Daoy (cell line): ENCODE data around the gene UBP1. TPM values are rescaled to one million over a fixed set of nuclear protein-coding genes. Genes with fewer than 3 reads are reported as not detected.
"Not testable (repeated sequence)": the region's sequence is repeated elsewhere in the genome, so short reads cannot be mapped to it uniquely, and the experiment has no call there.

Experiments
- DNase-seq: peaks from one replicate; pipeline ENCODE4 v3.0.0-alpha.2; 2015; ENCODE audit warnings: low read depth
- total RNA-seq: library from RNA; depleted of rRNA; stranded (reverse); fragments of >200 nt; shearing (Covaris generic); gene quantifications from 2 replicates; pipeline ENCODE4 v1.2.3, GENCODE V29; 2014

UBP1 gene
- total RNA-seq, 1 experiment from 2014 or later: 19.8 TPM

DNA sequence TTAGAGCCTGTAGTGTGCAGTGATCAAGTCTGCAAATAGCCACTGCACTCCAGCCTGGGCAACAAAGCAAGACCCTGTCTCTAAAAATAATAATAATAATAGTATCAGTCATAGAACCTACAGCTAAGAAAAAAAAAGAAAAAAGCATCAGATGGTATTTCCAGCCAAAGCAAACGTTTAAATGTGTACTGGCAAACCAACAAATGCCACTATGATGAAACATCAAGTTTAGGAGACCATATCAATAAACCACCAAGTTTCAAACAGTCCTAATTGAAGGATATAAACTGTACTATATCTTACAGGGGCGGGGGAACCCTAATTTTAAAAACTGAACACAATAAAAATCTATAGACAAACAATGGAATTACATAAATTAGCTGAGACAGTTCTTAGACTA, 6.4 kb downstream of the UBP1 start:
- DNase-seq: no peak

DNA sequence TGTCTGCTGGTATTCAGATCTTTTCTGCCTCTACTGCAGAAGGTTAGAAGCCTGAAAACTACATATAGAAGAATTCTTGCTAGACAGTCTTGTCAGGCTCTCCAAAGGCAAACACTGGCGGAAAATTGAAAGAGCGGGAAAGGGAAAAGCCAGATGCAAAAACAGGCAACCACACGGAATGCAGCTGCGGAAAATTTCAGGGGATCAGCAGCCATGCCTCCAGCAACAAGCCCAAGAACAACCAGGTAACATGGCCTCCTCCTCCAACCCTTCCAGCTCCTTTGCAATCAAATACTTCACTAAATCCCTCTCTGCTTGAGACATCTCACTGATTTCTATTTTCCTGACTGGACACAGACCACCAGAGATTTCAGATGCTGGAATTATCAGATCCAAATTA, 9.6 kb downstream of the UBP1 start:
- DNase-seq: no peak

GRCh38 chr3:33430061-33430460, 10.1 kb downstream of the UBP1 start:
- DNase-seq: no peak

GRCh38 chr3:33429306-33429705, 10.9 kb downstream of the UBP1 start:
- not testable (repeated sequence) for DNase-seq

DNA sequence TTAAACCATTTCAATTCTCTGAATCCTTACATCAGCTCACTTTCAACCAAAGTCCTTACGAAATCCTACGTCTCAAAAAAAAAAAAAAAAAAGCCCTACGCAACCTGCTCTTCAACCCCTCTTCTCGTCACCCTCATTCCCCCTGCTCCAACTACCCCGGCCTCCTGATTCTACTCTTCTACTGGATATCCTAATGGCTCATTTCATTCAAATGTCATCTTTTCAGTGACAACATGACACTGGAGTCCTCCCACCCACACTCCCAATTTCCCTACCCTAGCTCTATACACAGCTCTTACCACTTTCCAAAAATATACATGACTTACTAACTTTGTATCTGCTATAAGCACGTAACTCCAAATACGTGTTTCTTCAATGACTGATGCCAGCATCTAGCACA, 11.5 kb downstream of the UBP1 start:
- DNase-seq: no peak

- DNase-seq: peak; percentile 41
Observed at GRCh38 chr3:33426630-33427317, 13.4 kb downstream of the UBP1 start.

- DNase-seq: no peak
Observed at GRCh38 chr3:33426068-33426467, 14.1 kb downstream of the UBP1 start.

DNA sequence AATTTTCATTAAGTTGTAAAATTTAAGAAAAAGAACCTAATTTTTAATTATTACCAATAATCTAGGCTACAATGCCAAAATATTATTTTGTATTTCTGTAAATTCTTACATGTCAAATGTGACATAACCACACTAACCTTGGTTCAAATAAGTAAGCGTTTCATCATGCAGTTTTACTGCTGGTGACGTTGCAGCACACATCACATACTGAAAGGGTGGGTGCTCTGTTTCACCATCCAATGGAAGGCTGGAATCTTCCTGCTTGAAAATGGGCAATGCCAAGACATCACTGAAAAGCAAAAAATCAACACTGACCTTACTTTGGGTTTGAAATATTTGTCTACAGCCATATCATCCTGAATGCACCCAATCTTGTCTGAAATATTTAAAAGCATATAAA, 14.8 kb downstream of the UBP1 start:
- DNase-seq: no peak

DNA sequence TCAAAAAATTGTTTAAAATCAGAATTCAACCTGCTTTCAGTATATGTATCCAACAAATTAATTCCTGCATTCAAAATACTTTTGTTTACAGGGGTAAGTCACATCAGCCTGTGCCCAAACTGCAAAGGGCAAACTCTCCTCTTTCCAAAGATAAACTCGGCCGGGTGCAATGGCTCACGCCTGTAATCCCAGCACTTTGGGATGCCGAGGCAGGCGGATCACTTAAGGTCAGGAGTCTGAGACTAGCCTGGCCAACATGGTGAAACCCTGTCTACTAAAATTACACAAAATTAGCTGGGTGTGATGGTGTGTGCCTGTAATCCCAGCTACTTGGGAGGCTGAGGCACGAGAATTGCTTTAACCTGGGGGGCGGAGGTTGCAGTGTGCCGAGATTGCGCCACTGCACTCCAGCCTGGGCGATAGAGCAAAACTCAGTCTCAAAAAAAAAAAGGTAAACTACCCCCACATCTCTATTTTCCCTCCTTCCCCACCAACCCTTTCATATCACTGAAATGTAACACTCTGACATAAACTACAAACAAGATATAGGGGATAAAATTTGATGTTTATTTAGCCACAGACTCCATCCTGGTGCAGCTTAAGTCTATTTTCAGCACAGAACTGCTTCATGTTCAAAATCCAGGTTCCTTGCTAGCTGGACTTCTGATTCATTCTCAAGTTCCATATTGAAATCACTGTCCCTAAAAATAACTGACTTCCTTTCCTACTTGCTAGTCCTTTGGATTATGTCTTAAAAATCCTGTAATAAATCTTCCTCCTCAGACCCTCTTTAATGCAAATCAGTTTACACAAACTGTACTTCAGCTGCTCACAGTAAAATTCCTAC, 15.4 kb downstream of the UBP1 start:
- no peak for DNase-seq

DNA sequence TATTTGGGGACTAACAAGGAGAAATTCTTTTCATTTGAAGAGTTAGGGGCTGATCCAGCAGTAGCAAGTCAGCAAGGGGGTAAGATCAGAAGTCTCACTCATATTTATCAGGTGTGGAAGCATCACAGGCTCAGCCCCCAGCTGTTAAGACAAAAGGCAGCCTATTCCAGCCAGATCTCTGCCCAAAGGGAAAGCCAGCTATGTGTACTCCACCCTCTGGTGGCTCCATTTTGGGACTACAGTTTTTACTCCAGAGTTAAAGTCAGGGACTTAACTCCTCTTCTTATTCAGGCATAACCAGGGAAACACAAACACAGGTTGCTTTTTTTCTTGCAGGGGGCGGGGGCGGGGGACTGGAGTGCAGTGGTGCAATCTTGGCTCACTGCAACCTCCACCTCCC, 19.2 kb downstream of the UBP1 start:
- DNase-seq: no peak

- DNase-seq: no peak
Observed at GRCh38 chr3:33419948-33420347, 20.3 kb downstream of the UBP1 start.

DNA sequence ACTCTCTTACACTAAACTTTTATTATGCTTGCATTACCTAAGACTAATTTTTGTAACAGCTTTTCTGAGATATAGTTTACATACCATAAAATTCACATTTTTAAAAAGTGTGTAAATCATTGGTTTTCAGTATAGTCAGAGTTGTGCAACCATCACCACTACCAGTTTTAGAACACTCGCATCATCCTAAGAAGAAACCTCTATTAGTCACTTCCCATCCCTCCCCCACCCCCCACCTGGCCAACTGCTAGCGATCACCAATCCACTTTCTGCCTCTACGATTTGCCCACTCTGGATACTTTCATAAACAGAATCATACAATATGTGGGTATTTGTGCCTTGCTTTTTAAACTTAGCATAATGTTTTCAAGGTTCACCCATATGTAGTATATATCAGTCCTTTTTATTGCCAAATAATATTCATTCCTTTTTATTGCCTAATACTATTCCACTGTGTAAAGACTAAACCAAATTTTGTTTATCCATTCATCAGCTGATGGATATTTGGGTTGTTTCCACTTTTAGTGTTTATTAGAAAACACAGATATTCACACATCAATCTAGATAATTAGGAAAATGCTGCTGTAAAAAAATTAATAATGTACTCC, 23.0 kb downstream of the UBP1 start:
- no peak for DNase-seq

GRCh38 chr3:33410816-33411215, 29.4 kb downstream of the UBP1 start:
- not testable (repeated sequence) for DNase-seq

GRCh38 chr3:33403756-33404155, 36.4 kb downstream of the UBP1 start:
- no peak for DNase-seq

- DNase-seq: no peak
Observed at GRCh38 chr3:33402936-33403335, 37.3 kb downstream of the UBP1 start.

DNA sequence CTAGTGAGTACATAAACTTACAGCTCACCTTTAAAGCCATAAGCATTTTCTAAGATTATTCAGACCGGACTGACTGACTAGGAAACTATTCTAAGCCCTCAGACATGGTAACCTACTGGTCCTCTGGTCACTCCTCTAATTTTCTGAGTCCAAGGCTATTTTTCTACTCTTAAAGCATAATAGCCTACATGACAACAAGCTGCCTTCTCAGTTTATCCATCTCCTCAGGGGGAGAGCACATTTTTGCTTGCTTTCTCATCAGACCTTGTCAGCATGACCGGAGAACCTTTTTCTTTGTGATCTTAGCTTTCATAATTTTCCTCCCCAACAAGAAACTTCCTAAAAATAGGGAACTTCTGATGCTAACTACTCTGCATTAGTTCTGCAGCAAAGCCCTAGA, 38.4 kb downstream of the UBP1 start:
- DNase-seq: no peak

DNA sequence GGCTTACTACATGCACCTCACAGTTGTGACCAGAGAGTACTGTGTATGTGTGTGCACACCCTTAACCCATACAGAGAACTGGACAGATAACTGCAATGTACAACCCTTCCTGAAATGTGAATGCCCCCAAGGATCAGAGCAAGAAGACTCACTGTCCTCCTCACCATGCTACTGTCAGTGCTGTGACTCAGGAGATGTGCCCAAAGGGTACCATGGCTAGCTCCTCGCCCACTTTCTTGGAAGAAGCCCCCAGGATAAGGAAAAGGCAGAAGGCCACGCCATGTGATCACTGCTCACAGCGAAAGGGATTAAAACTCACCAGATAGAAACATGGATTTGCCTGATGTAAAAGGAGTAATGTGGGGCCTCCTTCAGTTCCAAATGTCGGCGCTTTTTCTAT, 41.8 kb downstream of the UBP1 start:
- DNase-seq: no peak

GRCh38 chr3:33395900-33396299, 44.3 kb downstream of the UBP1 start:
- DNase-seq: no peak

DNA sequence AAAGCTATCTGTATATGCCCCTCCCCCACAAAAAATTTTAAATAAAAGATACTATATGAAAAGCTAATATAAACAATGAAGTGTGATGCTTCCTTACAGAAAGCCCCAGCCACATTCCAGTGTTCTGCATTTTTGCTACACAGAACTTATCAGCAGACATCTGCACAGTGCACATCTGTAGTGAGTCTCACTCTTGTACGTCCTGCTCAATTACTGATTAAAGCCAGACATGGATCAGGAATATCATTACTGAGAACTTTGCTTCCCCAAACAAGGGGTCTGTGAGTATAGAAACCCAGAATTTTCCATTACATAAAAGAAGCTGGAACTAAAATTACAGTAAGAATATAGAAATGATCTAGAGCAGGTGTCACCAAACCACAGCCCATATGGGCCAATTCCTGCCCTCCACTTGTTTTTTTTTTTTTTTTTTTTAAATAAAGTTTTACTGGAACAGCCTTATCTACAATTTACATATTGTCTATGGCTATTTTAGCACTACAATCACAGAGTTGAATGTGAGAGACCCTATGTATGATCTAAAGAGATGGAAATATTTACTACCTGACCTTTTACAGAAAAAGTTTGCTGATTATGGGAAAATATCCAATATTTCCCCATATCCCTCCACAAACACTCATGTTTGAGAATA, 45.7 kb downstream of the UBP1 start:
- DNase-seq: no peak

GRCh38 chr3:33392703-33393125, 47.5 kb downstream of the UBP1 start:
- DNase-seq: peak; percentile 84

DNA sequence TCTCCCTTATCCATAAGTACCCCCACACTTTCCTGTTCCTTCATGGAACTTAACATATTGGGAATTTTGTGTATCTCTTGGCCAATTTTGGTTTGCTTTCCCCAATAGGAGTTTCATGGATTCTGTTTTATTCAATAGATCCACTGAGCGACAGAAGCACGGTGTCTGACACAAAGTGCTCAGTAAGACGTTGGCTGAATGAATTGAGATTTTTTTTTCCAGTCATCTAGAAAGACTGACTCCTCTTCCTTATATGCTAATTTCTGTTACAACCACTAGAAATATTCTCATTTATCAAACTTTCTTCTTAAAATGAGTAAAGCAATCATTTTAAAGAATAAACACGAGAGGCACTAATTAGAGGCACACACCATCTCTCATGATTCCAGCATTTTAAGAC, 48.1 kb downstream of the UBP1 start:
- no peak for DNase-seq

DNA sequence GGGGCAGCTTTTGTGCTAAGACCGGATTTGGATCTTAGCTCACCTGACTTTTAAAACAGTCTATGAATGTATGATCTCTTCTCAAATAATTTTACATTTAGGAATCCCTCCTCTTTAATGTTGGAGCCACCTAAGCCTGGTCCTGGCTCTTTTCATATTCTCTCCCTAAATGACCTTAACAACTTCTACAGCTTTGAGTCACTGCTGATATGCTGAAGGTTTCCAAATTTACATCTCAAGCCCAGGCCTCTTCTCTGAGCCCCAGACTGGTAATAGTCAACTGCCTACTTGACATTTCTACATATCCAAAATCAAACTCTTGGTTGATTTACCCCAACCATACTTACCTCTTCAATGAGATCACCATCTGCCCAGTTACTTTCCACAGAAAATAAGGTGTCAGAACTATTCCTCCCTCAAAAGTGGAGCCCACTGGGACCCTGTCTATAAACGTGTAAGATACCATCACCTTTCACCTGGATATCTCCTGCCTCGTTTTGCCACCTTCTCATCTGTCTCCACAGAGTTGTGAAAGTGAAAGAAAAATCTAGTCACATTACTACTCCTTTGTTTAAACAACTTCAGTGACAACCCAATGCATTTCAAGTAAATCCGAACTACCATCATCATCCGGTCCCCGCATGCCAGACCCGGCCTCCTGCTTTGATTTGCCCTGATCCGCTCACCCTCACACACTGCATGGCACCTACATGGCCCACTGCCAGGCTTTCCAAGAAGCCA, 48.8 kb downstream of the UBP1 start:
- no peak for DNase-seq
